Spleen (tissue), 11 donors: ENCODE measurements around the gene DEPDC1. TPM values are rescaled to one million over a fixed set of nuclear protein-coding genes. Genes with fewer than 3 reads are reported as not detected.

ENCODE experiments used
- DNase-seq: peaks from one replicate; pipeline ENCODE4 v3.0.0-alpha.2; 2020
- H3K27ac ChIP-seq, 8 donors: fragments of 200-600 bp; sonication (generic) in 7 of 8; 1 replicate in 4 of 8; 2 replicates in 4 of 8; pipeline versions ENCODE4 v1.5.0 to v1.8.0; 2016 to 2021; ENCODE audit warnings: inconsistent platforms in 4 of 8, mild to moderate bottlenecking in 4 of 8, moderate library complexity in 1 of 8
- H3K27me3 ChIP-seq, 7 donors: fragments of 200-600 bp; sonication (generic) in 6 of 7; replicated peaks in 1 of 7; 1 replicate in 4 of 7; 2 replicates in 3 of 7; pipeline versions ENCODE4 v1.5.0 to v1.8.0; 2016 to 2021; ENCODE audit warnings: inconsistent platforms in 3 of 7, mild to moderate bottlenecking in 1 of 7
- H3K36me3 ChIP-seq, 6 donors: fragments of 200-600 bp; sonication (generic) in 5 of 6; 1 replicate in 4 of 6; 2 replicates in 2 of 6; pipeline versions ENCODE4 v1.5.0 to v1.8.0; 2016 to 2021; ENCODE audit warnings: inconsistent platforms in 2 of 6
- H3K4me1 ChIP-seq, 6 donors: fragments of 200-600 bp; sonication (generic) in 5 of 6; 1 replicate in 3 of 6; 2 replicates in 3 of 6; pipeline versions ENCODE4 v1.5.0 to v1.8.0; 2016 to 2021; ENCODE audit warnings: inconsistent platforms in 3 of 6
- H3K4me3 ChIP-seq, 8 donors: fragments of 200-600 bp; sonication (generic) in 7 of 8; 1 replicate in 4 of 8; 2 replicates in 4 of 8; pipeline versions ENCODE4 v1.5.0 to v1.8.0; 2016 to 2021; ENCODE audit warnings: inconsistent platforms in 4 of 8, mild to moderate bottlenecking in 4 of 8, moderate library complexity in 2 of 8
- H3K9me3 ChIP-seq, 8 donors: fragments of 200-600 bp; sonication (generic) in 7 of 8; 1 replicate in 4 of 8; 2 replicates in 4 of 8; pipeline versions ENCODE4 v1.5.0 to v1.8.0; 2016 to 2021; ENCODE audit warnings: inconsistent platforms in 4 of 8
- POLR2A ChIP-seq, 3 donors: fragments of 450-650 bp; IDR thresholded peaks; one replicate each; pipeline ENCODE4 v1.5.1; 2017; ENCODE audit warnings: antibody characterized with exemption in 3 of 3, mild to moderate bottlenecking in 1 of 3
- POLR2AphosphoS5 ChIP-seq, 3 donors: sonication (generic); formaldehyde crosslinking; IDR thresholded peaks; one replicate each; pipeline ENCODE4 v1.5.1; 2017; ENCODE audit warnings: antibody characterized with exemption in 3 of 3
- WGBS, 5 donors: extraction: QIAGEN DNeasy Blood & Tissue Kit in 3 of 5; methylation state at CpG; one replicate each; pipeline versions ENCODE4 v1.1.5 to v1.1.7; 2013 to 2018; 5-methylcytosine and 5-hydroxymethylcytosine counted together
- intact Hi-C: fragments of 100-400 bp; cut with DNase I; formaldehyde crosslinking; loops from one replicate; pipeline ENCODE4 v1.15.0; 2023; ENCODE audit warnings: low total_unique reads
- polyA plus RNA-seq, 3 donors: library from polyadenylated mRNA; stranded (reverse); fragments of 200-250 nt; gene quantifications; one replicate each; pipeline ENCODE4 v1.2.1, GENCODE V29; 2013
- total RNA-seq, 7 donors: library from RNA; depleted of rRNA in 3 of 7; stranded (reverse); fragments of >200 nt in 3 of 7; fragmentation: NEBNext Ultra II Directional in 4 of 7; extraction: Animal tissue kit (Norgen Biotek cat#: 25700) in 4 of 7; gene quantifications; one replicate each; pipeline versions ENCODE4 v1.1.0 to v1.2.1, GENCODE V29; 2016 to 2021
- TF ChIP-seq, protein P1 (sequence below), 11 experiments: fragments of 200-600 bp in 7 of 11; fragments of 450-650 bp in 4 of 11; sonication (generic) in 4 of 11; IDR thresholded peaks in 8 of 11; conservative IDR thresholded peaks in 3 of 11; 1 replicate in 7 of 11; 2 replicates in 4 of 11; pipeline versions ENCODE4 v1.4.0 to v1.8.0; 2016 to 2021; ENCODE audit warnings: antibody characterized with exemption in 11 of 11, inconsistent platforms in 4 of 11, mild to moderate bottlenecking in 1 of 11
- donor health status: healthy with polysubstance abuse.
- donor health status: DM: no; HTN: no; CAD: no; lungs with moderate emphysema.
- donor health status: DM: no; HTN: no; CAD: no.
- donor health status: Bipolar disorder and iron deficiency.
- donor health status: healthy.
- donor health status: DM: no; HTN: no; CAD: no.
- donor health status: DM: yes; HTN: yes; CAD: no.

Gene DEPDC1
- total and polyA plus RNA-seq, 10 donors = 0.30 to 3.7 (median 1.4) TPM

DNA sequence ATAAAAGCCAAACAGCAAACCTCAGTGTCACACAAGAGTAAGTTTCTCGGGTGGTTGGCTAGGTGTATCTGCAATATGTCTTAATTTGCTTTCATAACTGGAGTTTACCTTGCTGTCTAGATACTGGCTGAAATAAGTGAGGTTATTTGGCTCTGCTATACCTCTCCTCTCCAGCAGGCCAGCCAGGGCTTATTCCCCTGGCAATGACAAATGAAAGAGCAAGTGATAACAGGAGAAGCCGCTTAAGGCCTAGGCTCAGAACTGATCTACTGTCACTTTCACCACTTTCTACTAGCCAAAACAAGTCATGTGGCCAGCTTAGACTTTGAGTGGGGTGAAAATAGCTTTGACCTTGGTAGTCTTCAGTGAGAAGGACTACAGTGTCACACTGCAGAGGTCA lies 42.3 kb downstream of the DEPDC1 start:
- Histone ChIP-seq H3K4me1 (peaks cover 0 to 4% (median 0%) of the 10 kb centered on the region in 6 donors), H3K27ac (no peak overlapping the region), H3K27me3 (no peaks in the 10 kb centered on the region), H3K9me3 (no peaks in the 10 kb centered on the region), H3K4me3 (no peak overlapping the region), H3K36me3 (no peaks in the 10 kb centered on the region)
- 76 to 90% (median 81%) methylated on average over 2 of the region's 2 CpGs for WGBS, 5 donors
- DNase-seq = no peak
- intact Hi-C loops = no loop called here
- TF ChIP-seq POLR2A (IDR thresholded peaks at IDR 0.05) (no peak), POLR2AphosphoS5 (IDR thresholded peaks at IDR 0.05) (no peak)
- TF ChIP-seq, protein P1, sequence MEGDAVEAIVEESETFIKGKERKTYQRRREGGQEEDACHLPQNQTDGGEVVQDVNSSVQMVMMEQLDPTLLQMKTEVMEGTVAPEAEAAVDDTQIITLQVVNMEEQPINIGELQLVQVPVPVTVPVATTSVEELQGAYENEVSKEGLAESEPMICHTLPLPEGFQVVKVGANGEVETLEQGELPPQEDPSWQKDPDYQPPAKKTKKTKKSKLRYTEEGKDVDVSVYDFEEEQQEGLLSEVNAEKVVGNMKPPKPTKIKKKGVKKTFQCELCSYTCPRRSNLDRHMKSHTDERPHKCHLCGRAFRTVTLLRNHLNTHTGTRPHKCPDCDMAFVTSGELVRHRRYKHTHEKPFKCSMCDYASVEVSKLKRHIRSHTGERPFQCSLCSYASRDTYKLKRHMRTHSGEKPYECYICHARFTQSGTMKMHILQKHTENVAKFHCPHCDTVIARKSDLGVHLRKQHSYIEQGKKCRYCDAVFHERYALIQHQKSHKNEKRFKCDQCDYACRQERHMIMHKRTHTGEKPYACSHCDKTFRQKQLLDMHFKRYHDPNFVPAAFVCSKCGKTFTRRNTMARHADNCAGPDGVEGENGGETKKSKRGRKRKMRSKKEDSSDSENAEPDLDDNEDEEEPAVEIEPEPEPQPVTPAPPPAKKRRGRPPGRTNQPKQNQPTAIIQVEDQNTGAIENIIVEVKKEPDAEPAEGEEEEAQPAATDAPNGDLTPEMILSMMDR (IDR thresholded peaks at IDR 0.05 in 8 of 11, conservative IDR thresholded peaks at IDR 0.05 in 3 of 11) = no peak

DNA sequence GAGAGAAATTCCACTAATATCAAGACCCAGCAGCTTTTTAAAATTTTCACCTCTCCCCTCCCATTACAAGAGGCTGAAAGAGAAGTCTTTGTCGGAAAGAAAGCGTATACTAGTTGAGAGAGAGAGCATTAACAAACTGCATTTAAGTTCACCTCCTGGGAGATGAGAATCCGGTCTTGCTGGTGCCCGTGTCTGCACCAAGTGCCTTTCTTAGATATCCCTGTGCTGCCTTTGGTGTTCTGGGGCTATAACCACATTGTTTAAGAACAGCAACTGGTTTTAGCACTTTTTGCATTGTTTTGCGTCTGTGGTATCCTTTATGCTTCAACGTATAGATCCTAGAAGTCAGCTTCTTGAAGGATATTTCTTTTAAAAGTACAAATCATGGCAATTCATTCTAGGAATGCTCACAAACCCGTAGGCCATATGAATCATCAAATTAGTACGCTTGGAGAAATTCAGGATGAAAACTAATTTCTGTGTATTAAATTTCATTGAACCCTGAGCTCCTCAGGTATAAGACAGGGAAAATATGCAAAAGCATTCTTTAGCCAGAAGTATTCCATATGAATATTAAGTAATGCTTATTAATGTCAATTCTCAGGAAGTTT lies 43.7 kb downstream of the DEPDC1 start:
- DNase-seq = no peak
- Histone ChIP-seq H3K4me1 (peaks cover 0 to 4% (median 0%) of the 10 kb centered on the region in 6 donors), H3K27me3 (no peaks in the 10 kb centered on the region), H3K9me3 (no peaks in the 10 kb centered on the region), H3K27ac (no peak overlapping the region), H3K4me3 (no peak overlapping the region), H3K36me3 (no peaks in the 10 kb centered on the region)
- intact Hi-C loops = no loop called here
- TF ChIP-seq POLR2A (IDR thresholded peaks at IDR 0.05) = no peak
- no peak for TF ChIP-seq POLR2AphosphoS5 (IDR thresholded peaks at IDR 0.05)
- TF ChIP-seq, protein P1 (IDR thresholded peaks at IDR 0.05 in 8 of 11, conservative IDR thresholded peaks at IDR 0.05 in 3 of 11) = no peak
- 90 to 94% (median 92%) methylated on average over 8 of the region's 8 CpGs for WGBS, 5 donors

DNA sequence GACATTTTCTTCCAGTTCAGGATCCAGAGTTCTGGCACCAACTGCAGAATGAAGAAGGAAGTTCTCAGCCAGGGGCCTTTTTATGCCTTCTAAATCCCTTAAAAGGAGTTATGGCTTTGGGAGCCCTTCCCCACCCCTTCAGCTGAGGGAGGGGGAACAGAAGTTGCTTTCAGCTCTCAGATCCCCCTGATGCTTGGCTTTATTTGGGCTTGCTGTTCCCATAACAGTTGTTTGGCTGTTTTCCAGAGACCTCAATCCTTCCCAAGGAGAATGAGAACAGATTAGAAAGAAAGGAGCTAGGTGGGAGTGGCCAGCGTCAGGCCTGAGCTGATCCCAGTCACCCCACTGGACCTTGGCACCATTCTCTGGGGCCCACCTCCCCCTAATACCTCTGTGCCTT lies 47.0 kb downstream of the DEPDC1 start, which contains the start of gene RPE65:
TSS of gene RPE65 (minus strand) at position 54 of the 400 bp plus-strand sequence. CDS start at position 5, 49 bp downstream.
- no peaks in the 10 kb centered on the region for H3K27me3 ChIP-seq

DNA sequence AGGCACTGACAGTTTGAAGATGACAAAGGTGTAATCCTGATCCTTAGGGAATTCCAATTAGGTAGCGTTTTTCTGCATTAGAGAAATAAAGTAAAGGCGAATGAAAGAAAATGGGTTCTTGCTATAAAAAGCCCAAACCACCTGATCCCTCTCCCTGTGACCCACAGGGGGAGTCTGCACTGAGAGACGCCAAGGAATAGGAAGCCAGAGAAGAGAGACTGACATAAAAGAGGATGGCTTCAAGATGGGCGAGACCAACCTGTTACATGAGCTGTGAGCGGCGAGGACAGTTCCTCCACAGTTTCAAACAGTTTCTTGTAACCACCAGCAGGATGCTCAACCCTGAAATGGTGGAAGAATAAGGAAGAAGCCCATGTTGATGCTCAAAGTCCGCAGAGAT lies 48.5 kb downstream of the DEPDC1 start:
- DNase-seq = no peak
- H3K4me3 ChIP-seq = no peak overlapping the region
- no peaks in the 10 kb centered on the region for H3K36me3 ChIP-seq
- H3K27me3 ChIP-seq = peaks cover 0 to 3% (median 0%) of the 10 kb centered on the region in 7 donors
- intact Hi-C loops = no loop called here
- peaks cover 0 to 4% (median 0%) of the 10 kb centered on the region in 6 donors for H3K4me1 ChIP-seq
- 82 to 89% (median 83%) methylated on average over 7 of the region's 7 CpGs for WGBS, 5 donors
- no peak overlapping the region for H3K27ac ChIP-seq
- no peak for TF ChIP-seq POLR2AphosphoS5 (IDR thresholded peaks at IDR 0.05)
- TF ChIP-seq POLR2A (IDR thresholded peaks at IDR 0.05) = no peak
- TF ChIP-seq, protein P1 (IDR thresholded peaks at IDR 0.05 in 8 of 11, conservative IDR thresholded peaks at IDR 0.05 in 3 of 11) = no peak
- no peaks in the 10 kb centered on the region for H3K9me3 ChIP-seq

More for the DNA sequence above, 47.0 kb downstream of the DEPDC1 start, which contains the start of gene RPE65:
- no peak for DNase-seq
- Histone ChIP-seq H3K4me1 (peaks cover 0 to 4% (median 0%) of the 10 kb centered on the region in 6 donors), H3K9me3 (no peaks in the 10 kb centered on the region), H3K4me3 (no peak within 1 kb of the TSS), H3K36me3 (no peaks in the 10 kb centered on the region), H3K27ac (no peak within 1 kb of the TSS)
- 74 to 89% (median 75%) methylated on average over 1 of the region's 1 CpG for WGBS, 5 donors
- intact Hi-C loops = no loop called here
- TF ChIP-seq, protein P1 (IDR thresholded peaks at IDR 0.05 in 8 of 11, conservative IDR thresholded peaks at IDR 0.05 in 3 of 11) = no peak
- TF ChIP-seq POLR2A (IDR thresholded peaks at IDR 0.05) = no peak
- TF ChIP-seq POLR2AphosphoS5 (IDR thresholded peaks at IDR 0.05) = no peak
